Erythroblast (primary cell): ENCODE measurements around the gene RRP1.

Source experiments
- GATA1 ChIP-seq: IDR thresholded peaks from 2 replicates; pipeline ENCODE4 v1.6.1; 2011; ENCODE audit warnings: low read depth, mild to moderate bottlenecking, control low read depth, low read length, moderate library complexity
- POLR2A ChIP-seq: IDR thresholded peaks from 2 replicates; pipeline ENCODE4 v1.6.1; 2011; ENCODE audit warnings: mild to moderate bottlenecking, low read length

- TF ChIP-seq POLR2A (no peak), GATA1 (no peak)
Observed at GRCh38 chr21:43846430-43846829, 57.1 kb downstream of the RRP1 start.
